CD4-positive, alpha-beta T cell treated with Interleukin-6 at 100 ng/mL for 8 hours (primary cell): ENCODE results near the gene MPZL1.
A peak's percentile ranks its signal among the peaks of the same experiment; 100 is the strongest.
"Not testable (repeated sequence)": the region's sequence is repeated elsewhere in the genome, so short reads cannot be mapped to it uniquely, and the experiment has no call there.

Experiments
- DNase-seq: peaks from one replicate; pipeline ENCODE4 v3.0.0-alpha.2; 2020; ENCODE audit warnings: mixed read lengths, low spot score

Gene MPZL1

DNA sequence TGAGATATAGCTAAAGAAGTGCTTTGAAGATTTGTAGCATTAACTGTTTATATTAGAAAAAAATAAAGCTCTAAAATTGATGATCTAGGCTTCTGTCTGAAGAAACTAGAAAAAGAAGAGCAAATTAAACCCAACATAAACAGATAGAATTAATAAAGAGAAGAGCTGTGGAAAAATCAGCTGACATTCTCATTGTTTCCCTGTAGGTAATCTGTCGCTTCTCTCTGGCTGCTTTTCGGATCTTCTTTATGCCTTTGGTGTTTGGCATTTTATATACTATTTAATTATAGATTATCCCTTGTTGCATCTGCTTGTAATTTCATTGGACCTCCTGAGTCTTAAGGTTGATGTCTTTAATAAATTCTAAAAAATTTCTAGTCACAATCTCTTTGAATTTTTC is 59.8 kb downstream of the MPZL1 start:
- no peak for DNase-seq

DNA sequence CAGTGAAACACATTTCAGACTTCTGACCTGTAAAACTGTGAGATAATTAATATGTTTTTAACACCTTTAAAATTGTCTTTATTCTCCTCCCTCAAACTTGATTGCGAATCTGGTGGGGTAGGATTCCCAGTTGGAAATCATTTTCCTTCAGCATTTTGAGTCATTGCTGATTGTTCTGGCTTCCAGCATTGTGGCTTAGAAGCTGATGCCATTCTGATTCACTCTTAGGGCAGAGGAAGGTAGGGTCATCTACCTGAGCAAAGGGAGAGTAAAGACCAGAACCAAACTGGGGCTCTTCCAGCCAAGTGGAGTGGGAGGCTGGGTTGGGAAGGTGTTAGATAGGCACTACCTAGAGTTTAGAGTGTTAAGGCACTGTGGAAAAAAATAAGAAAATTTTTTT is 61.2 kb downstream of the MPZL1 start:
- no peak for DNase-seq

DNA sequence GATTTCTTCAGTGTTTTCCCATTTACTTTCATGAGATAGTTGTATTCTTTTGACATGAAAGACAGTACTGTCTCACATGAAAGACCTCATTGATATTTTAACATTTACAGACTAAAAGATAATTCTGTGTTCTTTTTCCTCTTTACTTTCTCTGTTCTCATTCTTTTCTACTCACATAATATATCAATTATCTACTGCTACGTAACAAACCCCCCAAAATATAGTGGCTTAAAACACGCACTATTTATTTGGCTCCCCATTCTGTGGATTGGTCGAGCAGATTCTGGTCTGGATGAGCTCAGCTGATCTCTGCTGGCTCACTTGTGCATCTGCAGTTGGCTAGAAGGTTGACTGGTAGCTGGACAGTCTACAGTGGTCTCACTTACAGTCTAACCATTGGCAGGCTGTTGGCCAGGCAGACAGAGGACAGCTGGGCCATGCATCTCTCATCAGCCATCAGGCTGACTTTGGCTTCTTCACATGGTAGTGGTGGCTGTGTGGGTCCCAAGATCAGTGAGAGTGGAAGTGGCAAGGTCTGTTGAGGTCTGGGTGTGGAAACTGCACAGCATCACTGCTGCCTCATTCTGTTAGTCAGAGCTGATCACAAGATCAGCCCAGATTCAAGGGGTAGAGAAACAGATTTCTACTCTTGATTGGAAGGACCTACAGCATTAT is 63.2 kb downstream of the MPZL1 start:
- DNase-seq: no peak

DNA sequence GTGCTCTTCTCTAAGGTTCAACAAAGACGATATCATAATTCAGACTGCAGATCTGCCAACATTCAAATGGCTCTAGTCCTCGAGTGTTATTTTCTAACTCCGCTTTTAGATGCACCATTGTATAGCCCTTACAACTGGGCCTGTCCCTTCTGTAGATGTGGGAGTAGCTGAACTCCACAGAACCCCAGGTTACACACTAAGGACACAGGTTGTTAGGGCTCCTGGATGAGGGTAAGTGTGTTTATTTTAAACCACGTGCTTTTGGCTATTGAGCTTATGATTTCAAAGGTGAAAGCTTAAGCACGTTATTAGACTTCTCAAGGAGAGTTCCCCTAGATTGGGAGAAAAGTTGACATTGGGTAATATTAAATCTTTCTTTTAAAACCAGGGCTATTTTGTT is 64.7 kb downstream of the MPZL1 start:
- DNase-seq: no peak

DNA sequence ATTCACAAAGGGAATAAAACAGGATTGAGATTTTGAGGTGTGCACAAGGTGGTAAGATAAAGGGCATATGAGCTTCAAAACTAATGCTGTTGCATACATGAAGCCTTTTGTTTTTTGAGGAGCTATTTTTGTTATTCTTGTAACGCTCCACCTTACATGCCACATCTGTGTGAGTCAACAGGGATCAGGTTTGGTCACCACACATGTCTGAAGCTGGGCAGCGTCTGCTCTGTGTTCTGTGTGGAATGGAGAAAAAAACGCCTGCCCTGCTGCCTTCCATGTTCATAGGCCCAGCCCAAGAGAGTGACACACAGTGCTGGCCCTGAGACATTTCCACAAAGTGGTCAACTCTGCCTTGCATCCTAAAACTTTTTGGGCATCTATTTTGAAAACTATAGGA is 67.7 kb downstream of the MPZL1 start:
- DNase-seq: no peak

DNA sequence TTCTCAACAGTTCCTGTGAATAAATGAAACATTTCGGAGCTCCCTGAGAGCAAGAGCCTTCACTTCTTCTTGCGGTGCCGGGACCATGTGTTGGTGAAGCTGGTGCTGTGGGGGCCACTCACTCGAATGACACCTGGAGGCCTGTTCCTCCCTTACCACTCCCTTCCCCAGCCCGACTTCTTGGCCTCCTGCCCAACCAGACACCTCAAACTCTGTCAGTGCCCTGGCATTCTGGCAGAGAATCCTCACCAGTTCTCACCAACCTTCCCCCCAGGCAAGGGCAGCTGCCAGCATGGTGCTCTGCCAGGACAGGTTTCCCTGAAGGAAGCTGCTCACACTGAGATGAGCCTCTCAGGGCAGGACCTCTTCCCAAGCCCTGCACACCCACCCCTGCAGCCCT is 68.3 kb downstream of the MPZL1 start:
- no peak for DNase-seq

DNA sequence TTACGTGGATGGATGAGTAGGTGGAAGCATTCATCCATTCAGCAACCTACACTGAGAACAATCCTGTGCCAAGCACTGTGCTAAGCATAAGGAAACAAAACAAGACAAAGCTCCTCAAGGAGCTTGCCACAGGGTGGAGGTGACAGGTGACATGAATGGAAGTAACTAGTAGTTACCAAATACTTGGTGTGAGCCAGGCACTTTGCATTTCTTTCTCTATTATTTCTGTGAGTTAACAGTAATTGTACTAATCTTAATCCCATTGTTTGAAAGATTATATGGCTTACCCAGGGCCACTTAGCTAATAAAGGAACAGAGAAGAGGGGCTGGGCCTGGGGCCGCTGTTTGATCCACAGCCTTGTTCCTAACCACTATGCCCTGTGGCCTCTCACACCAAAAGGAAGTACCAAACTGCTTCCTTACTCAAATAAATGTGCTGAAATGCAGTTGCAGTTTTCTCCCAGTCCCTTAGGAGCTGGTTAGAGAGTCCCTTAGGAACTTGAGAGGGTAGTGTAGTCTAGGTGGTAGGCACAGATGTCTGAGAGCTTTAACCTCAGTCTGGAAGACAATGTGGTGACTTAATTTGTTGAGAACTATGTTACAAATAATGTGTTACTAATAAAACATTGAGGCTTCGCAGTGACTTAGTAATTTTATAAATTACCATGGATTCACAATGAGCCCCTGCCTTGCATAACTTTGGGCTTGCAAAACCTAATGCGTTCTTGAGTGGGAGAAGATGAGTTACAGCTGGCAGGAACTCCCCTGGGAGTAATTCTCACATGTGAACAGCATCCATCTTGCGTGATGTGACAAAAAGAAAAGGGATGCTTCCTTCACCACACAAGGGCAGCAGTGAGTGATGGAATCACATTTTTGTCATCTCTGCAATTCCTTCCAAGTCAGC is 69.8 kb downstream of the MPZL1 start:
- DNase-seq: no peak

DNA sequence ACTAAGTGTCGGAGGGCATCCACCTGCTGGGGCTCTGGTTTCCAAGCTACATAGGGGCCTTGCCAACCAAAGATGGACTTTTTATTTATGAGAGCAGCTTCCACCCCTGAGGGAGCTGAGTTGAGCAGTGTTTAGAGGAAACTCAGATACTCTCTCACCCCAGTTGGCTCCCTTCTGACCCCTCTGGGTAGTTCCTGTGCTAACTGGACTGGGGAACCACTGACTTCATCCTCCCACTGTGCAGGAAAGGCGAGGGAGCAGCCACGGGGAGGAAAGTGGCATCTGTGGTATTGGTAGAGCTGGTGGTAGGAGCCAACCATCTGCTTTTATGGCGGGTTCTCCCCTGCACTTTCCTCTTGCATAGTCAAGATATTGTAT is 70.4 kb downstream of the MPZL1 start:
- DNase-seq: no peak

DNA sequence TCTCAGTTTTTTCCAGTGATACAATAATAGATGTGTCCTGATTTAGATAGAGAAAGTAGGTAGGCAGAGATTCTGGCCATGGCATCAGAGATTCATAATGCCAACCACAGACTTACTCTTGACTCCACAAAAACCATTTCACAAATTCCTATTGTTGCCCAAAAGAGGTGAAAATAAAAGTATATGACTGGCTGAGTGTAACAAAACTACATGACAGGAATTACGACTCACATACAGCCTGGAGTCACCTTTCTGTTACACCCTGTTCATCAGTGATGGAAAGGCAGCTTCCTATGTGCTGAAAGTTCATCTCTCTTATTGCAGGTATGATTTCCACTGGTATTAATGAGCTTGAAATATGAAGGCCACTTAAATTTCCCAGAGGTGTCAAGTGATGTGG is 72.3 kb downstream of the MPZL1 start:
- DNase-seq: no peak

DNA sequence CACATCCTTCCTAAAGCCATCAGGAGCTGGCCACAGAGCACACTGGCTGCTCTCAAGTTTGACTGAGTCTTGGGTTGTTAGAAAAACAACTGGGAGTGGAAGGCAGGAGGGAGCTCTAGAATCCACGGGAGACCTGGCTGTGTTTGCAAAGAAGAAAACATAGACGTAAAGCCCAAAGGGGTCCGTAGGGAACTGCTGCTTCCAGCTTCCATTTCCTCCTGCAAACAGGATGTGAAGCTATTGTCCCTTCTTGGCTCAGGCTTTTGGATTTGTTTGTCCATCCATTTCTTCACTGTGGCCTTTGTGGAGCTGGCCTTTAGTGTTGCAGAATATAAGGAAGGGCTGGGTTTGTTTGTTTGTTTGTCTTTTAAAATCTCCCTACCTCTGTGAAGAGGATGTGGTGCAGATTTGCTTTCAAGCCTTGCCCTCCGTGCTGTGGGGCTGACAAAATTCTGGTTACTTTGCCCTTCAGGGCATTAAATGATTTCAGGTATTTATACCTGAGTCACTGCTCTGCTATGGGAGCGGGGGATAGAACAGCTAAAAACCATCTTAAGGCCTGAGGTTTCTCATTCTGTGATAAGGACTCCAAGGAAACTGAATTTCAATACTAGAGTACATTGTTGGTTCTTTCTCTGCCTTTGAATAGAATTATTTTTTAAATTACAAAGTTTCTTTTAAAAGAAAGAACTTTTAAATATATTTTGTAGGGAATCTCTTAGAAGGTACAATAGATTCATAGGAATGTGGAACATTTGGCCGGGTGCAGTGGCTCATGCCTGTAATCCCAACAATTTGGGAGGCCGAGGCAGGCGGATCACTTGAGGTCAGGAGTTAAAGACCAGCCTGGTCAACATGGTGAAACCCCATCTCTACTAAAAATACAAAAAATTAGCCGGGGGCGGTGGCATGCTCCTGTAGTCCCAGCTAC is 74.3 kb downstream of the MPZL1 start:
- no peak for DNase-seq

DNA sequence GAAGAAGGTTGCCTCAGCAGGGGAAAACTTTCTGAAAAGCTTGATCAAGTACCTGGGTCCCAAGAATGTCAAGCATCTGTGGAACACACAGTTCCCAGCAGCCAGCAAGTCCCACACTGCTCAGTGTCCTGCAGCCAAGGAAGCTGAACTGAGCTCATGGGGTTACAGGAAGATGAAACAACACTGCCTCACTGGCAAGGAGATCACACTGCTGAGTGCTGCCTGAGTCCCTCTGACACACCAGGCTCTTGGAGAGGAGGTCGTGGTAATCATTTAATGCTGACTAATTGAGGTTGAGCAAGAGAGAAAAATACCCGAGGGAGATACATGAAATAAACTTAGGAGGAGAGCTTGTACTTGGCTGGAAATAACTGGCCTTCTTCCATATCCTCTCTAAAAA is 75.2 kb downstream of the MPZL1 start:
- no peak for DNase-seq

DNA sequence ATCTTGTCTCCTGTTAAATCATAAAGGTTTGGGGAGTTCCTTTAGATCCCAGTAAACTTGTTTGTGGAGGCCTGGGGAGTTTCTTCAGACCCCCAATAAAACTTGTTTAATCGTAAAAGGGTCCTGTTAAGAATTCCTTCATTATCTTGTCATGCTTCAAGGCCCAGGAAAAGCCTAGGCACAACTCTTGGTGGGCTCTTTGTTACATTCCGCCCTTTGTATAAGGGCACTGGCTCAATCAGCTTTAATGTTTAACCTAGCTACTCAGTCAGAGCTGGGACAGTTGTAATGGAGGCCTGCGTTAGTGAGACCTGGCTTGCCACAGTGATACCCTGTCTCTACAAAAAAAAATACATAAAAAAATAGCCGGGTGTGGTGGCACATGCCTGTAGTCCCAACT is 77.2 kb downstream of the MPZL1 start:
- no peak for DNase-seq

DNA sequence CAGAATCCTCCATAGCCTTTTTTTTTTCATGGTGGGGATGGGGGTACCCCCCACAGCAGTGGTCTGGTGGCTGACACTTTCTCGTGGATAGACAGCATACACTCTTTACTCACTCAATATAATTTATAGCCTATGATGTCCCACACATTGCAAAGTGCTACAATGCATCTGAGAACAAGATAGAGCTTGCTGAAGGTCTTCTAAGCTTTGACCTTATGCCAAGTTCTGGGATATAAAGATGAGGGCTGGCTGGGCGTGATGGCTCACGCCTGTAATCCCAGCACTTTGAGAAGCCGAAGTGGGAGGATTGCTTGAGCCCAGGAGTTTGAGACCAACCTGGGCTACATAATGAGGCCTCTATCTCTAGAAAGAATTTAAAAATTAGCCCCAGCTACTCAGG is 78.0 kb downstream of the MPZL1 start:
- no peak for DNase-seq

DNA sequence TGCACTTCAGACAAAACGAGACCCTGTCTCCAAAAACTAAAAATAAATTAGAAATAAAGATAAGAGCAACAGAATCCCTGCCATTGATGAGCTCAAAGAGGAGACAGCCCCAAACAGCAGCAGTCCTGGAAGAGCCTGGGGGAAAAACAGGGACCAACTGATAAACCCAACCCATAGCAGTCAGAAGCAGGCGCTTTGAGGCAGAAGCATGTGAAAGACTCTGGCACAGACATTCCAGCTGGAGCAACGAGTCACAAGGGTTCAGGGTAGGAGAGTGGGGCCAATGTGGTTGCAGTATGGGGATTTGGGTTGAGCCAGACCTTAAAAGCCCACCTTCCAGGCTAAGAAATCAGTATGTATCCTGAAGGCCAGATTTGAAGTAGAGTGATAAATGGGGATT is 78.5 kb downstream of the MPZL1 start:
- DNase-seq: no peak

DNA sequence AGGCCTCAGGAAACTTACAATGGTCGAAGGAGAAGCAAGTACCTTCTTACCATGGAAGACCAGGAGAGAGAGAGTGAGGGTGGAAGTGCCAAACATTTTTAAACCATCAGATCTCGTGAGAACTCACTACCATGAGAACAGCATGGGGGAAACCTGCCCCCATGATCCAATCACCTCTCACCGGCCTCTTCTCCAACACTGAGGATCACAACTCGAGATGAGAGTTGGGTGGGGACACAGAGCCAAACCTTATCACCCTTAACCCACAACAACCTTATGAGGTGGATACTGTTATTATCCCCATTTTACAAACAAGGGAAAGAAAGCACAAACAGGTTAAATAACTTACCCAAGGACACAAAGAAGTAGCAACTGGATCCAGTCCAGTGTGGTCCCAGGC is 80.5 kb downstream of the MPZL1 start:
- DNase-seq: no peak

DNA sequence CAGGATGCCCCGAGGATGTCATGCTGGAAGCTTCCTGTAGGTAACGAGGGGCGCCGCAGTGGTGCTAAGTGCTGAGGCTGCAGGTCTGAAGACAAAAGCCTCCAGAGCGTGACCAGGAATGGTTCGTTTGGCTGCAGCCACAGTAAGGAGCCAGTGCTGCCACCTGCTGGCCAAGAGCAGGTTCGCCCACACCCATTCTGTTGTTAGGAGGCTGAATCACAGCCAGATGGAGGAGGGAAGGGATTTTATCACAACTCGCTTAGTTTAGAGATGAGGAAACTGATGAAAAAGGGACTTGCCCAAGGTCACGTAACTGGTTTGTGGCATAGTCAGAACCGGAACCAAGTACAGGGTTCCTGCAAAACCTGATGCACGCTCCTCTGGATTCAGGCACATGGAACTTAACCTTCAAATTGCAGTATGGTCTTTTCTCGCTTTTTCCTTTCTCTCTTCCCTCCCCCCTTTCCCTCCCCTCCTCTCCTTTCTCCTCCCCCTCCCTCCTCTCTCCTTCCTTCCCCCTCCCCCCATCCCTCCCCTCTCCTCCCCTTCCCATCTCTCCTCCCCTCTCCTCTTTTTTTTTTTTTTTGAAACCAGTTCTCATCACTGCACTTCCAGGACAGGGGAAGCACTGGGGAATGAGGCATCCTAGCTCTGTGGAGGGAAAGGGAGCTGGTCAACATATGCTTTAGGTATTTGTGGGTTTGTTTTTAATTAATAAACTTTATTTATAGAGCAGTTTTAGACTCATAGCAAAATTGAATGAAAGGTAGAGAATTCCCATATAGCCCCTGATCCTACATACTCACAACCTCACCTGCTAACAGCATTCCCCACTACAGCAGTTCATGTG is 81.8 kb downstream of the MPZL1 start:
- peak; percentile 85 for DNase-seq

DNA sequence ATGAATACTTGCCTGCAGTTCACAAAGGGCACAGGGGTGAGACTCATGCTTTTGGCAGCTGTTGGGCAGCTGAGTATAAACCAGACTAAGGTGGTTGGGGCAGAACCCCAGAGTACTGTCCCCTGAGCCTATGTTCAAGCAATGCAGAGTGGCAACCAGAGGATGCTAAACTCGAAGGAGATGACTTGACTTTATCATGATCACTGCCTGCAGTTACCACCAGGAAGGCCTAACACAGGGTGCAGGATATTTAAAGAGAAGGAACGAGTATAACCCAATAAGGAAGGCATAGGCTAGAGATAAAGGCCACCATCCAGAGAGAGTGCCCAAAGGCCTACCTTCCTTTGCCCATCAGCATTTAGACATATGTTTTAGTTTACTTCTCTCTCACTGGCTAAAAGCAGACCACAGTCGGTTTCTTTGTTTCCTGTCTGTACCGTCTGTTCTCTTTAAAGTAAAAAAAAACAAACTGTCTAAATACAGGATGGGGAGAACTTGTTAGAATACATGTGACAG is 83.3 kb downstream of the MPZL1 start:
- peak; percentile 42 for DNase-seq

DNA sequence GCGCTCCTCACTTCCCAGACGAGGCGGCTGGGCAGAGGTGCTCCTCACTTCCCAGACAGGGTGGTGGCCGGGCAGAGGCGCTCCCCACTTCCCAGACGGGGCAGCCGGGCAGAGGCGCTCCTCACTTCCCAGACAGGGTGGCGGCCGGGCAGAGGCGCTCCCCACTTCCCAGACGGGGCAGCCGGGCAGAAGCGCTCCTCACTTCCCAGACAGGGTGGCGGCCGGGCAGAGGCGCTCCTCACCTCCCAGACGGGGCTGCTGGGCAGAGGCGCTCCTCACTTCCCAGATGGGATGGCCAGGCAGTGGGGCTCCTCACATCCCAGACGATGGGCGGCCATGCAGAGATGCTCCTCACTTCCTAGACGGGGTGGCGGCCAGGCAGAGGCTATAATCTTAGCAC is 84.5 kb downstream of the MPZL1 start:
- not testable (repeated sequence) for DNase-seq

DNA sequence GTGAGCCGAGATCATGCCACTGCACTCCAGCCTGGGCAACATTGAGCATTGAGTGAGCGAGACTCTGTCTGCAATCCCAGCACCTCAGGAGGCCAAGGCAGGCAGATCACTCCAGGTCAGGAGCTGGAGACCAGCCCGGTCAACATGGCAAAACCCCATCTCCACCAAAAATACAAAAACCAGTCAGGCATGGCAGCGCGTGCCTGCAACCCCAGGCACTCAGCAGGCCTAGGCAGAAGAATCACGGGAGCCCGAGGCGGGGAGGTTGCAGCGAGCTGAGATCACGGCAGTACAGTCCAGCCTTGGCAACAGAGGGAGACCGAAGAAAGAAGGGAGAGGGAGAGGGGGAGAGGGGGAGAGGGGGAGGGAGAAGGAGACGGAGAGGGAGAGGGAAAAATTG is 84.9 kb downstream of the MPZL1 start:
- not testable (repeated sequence) for DNase-seq

DNA sequence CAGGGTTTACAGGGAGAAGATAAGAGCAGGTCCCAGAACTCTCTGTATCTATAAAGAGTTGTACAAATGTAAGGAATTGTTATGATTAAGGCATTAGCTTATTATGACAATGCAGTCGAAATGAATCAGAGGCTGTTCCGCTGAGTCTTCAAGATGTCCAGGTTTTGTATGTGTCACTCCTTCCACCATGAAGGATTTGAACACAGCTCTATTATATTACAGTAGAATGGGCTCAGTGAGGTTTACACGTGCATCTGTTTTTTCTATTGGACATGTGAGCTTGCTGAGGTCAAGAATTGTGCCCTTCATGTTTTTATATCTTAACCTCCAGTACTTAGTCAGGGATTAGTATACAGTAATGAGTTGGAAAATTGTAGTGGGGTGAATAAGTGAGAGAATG is 86.3 kb downstream of the MPZL1 start:
- no peak for DNase-seq

DNA sequence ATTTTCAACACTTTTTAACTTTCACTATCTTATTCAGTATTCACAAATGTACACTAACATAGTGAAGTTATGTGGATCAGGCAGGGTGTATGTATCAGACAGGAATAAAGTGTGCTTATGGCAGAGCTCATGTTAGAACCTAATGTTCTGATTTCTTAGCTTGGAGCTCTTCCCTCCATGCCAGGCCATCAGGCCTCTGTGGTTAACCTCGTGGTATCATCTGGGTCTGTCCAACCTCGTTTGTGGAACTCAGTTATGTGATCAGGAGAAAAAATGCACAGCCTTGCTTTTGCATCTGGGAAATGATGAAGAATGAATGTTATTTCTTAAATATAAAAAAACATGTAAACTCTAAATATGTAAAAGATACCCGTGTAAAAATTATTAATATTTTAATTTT is 86.9 kb downstream of the MPZL1 start:
- DNase-seq: no peak
